Measurements from ENCODE around the gene CPEB4. TPM values are rescaled to one million over a fixed set of nuclear protein-coding genes. Genes with fewer than 3 reads are reported as not detected.

CPEB4 gene
- total and polyA plus RNA-seq, 7 donors, result 30.4 to 262 (median 95.0) TPM

- peak overlapping the region; percentile 65 for H3K27ac ChIP-seq
- 78 to 87% (median 80%) methylated on average over 2 of the region's 2 CpGs for WGBS, 3 donors
- intact Hi-C loops (cut with DNase I), result no loop called here
- H3K4me1 ChIP-seq, result peaks cover 76% of the 10 kb centered on the region
- H3K4me3 ChIP-seq, result no peak overlapping the region
- TF ChIP-seq CTCF (IDR thresholded peaks at IDR 0.05), result no peak
- DNase-seq, result no peak
- no peaks in the 10 kb centered on the region for H3K27me3 ChIP-seq (ENCODE audit: insufficient read depth in 3 of 3, low read length in 2 of 3)
- peak in 1 of 4 donors; percentile 4 for ATAC-seq
- H3K36me3 ChIP-seq (ENCODE audit: insufficient read depth in 1 of 2, low read depth in 1 of 2), result peaks cover 0 to 12% of the 10 kb centered on the region in 2 donors
- no peaks in the 10 kb centered on the region for H3K9me3 ChIP-seq
Measured at GRCh38 chr5:173940269-173940668, 52.1 kb downstream of the CPEB4 start.

- DNase-seq (no peak), ATAC-seq (no peak)
- Histone ChIP-seq H3K4me1 (peaks cover 67% of the 10 kb centered on the region), H3K36me3 (ENCODE audit: insufficient read depth in 1 of 2, low read depth in 1 of 2) (peaks cover 0 to 19% of the 10 kb centered on the region in 2 donors), H3K27ac (peak overlapping the region; percentile 65), H3K4me3 (no peak overlapping the region), H3K27me3 (ENCODE audit: insufficient read depth in 3 of 3, low read length in 2 of 3) (no peaks in the 10 kb centered on the region), H3K9me3 (no peaks in the 10 kb centered on the region)
- intact Hi-C loops (cut with DNase I), result no loop called here
- WGBS, 3 donors, result 79 to 88% (median 81%) methylated on average over 2 of the region's 2 CpGs
- TF ChIP-seq CTCF (IDR thresholded peaks at IDR 0.05), result no peak
Measured at GRCh38 chr5:173941102-173941501, 53.0 kb downstream of the CPEB4 start.

GRCh38 chr5:173941758-173942401 lies 53.7 kb downstream of the CPEB4 start:
- peak; percentile 5 to 26 (median 14) for ATAC-seq
- DNase-seq, result no peak
- TF ChIP-seq CTCF (IDR thresholded peaks at IDR 0.05), result no peak
- Histone ChIP-seq H3K4me3 (no peak overlapping the region), H3K9me3 (no peaks in the 10 kb centered on the region), H3K4me1 (peaks cover 64% of the 10 kb centered on the region), H3K36me3 (ENCODE audit: insufficient read depth in 1 of 2, low read depth in 1 of 2) (peaks cover 6 to 22% of the 10 kb centered on the region in 2 donors), H3K27ac (peak overlapping the region; percentile 65), H3K27me3 (ENCODE audit: insufficient read depth in 3 of 3, low read length in 2 of 3) (no peaks in the 10 kb centered on the region)
- WGBS, 3 donors, result 63 to 71% (median 68%) methylated on average over 9 of the region's 9 CpGs
- intact Hi-C loops (cut with DNase I), result no loop called here

- intact Hi-C loops (cut with DNase I), result no loop called here
- H3K27ac ChIP-seq, result peak overlapping the region; percentile 65
- WGBS, 3 donors, result 20 to 42% (median 23%) methylated on average over 2 of the region's 2 CpGs
- ATAC-seq (peak; percentile 25 to 73 (median 70)), DNase-seq (no peak)
- no peaks in the 10 kb centered on the region for H3K9me3 ChIP-seq
- H3K4me1 ChIP-seq, result peaks cover 55% of the 10 kb centered on the region
- peaks cover 7 to 48% of the 10 kb centered on the region in 2 donors for H3K36me3 ChIP-seq (ENCODE audit: insufficient read depth in 1 of 2, low read depth in 1 of 2)
- no peaks in the 10 kb centered on the region for H3K27me3 ChIP-seq (ENCODE audit: insufficient read depth in 3 of 3, low read length in 2 of 3)
- no peak for TF ChIP-seq CTCF (IDR thresholded peaks at IDR 0.05)
- no peak overlapping the region for H3K4me3 ChIP-seq
Measured at GRCh38 chr5:173944511-173944910, 56.4 kb downstream of the CPEB4 start.

- 59 to 79% (median 65%) methylated on average over 2 of the region's 2 CpGs for WGBS, 3 donors
- no peaks in the 10 kb centered on the region for H3K27me3 ChIP-seq (ENCODE audit: insufficient read depth in 3 of 3, low read length in 2 of 3)
- DNase-seq (no peak), ATAC-seq (no peak)
- H3K27ac ChIP-seq, result peak overlapping the region; percentile 65
- H3K36me3 ChIP-seq (ENCODE audit: insufficient read depth in 1 of 2, low read depth in 1 of 2), result peaks cover 7 to 54% of the 10 kb centered on the region in 2 donors
- no peak for TF ChIP-seq CTCF (IDR thresholded peaks at IDR 0.05)
- no peaks in the 10 kb centered on the region for H3K9me3 ChIP-seq
- peaks cover 49% of the 10 kb centered on the region for H3K4me1 ChIP-seq
- H3K4me3 ChIP-seq, result no peak overlapping the region
- intact Hi-C loops (cut with DNase I), result no loop called here
Measured at GRCh38 chr5:173945160-173945559, 57.0 kb downstream of the CPEB4 start.

All from psoas muscle (tissue), 8 donors.